ENCODE results near the gene GAB1.

Gene GAB1

GRCh38 chr4:143359644-143360193 is 23.0 kb downstream of the GAB1 start:
- ATAC-seq = no peak

DNA sequence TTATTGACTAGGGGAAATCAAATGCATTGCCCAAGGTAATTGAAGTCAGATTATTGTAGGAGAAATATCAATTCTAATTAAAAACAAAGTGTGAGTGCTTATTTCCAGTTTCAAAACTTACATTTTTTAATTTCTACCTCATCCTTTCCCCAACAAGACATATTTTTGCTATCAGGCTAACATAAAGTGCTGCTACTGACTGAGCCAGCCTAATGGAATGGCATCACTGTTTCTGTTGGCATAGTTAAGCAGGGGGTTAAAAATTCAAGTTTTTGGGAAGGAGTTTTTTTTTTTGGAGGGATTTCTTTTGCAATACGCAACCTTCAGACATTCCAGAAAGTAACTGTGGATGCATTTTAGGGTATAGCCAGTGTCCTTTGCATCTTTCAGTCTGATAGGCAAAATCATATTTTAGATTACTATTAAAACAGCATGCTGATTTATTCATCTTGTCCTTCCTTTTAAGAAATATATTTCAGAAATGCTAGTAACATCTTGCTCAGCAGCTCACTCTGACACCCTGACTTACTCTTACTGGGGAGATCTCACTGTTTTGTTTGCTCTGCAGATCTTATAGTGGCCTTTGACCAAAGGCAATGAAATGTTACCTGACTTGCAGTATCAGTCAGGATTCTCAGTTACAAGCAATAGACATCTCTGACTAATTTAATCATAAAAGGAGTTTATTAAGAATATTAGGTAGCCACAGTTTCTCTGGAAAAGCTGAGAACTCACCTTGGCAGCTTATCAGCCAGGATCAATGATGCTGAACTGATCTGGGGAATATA is 24.4 kb downstream of the GAB1 start:
- no peak for ATAC-seq

- ATAC-seq = no peak
These were observed 25.8 kb downstream of the GAB1 start for GRCh38 chr4:143362349-143363046.

DNA sequence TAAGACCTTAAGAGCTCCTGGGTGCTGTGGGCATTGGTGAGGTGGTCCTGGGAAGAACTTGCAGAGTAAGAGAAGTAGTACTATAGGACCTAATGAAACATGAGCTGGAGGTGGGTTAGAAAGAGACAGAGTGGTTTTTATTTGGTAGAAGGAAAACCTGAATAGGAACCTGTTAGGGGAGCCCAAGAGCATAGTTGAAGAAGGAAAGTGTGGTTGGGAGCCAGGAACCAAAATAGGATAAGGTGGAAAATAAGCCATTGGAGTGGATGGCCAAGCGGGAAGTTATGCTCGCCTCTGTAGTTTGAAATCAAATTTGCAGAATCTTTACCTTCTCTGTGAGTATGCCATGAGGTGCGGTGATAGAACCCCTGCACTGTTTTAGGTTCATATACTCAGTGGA is 26.7 kb downstream of the GAB1 start:
- no peak for ATAC-seq

- no peak for ATAC-seq
These were observed 27.4 kb downstream of the GAB1 start for GRCh38 chr4:143364063-143364462.

DNA sequence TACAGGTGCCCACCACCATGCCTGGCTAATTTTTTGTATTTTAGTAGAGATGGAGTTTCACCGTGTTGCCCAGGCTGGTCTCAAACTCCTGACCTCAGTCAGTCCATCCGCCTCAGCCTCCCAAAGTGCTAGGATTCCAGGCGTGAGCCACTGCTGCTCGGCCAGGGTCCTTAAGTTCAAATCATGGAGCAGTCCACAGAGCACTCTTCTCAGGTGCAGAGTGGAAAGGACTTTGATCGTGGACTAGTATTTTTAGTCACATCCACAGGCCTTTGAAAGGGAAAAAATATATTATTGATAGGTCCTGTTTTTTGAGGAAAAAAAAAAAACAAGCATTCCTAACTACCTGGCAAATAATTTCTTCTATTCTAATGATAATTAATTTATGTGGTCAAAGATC is 31.2 kb downstream of the GAB1 start:
- ATAC-seq = no peak

- no peak for ATAC-seq
These were observed 32.9 kb downstream of the GAB1 start for GRCh38 chr4:143369552-143369951.

- ATAC-seq = no peak
These were observed 35.6 kb downstream of the GAB1 start for GRCh38 chr4:143372093-143372915.

- ATAC-seq = no peak
These were observed 37.6 kb downstream of the GAB1 start for GRCh38 chr4:143374255-143374654.

DNA sequence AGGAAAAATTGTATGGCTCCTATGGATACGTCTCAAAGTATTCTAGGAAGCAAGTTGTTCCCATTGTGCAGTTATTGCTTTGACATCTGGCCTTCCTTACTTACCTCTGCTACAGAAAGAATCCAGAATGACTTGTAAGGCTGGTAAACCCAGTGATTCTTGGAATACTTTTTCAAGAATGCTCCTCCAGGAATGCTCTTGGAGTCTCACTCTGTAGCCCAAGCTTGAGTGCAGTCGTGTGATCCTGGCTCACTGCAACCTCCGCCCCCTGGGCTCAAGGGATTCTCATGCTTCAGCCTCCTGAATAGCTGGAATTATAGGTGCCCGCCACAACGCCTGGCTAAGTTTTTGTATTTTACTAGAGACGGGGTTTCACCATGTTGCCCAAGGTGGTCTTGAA is 38.1 kb downstream of the GAB1 start:
- ATAC-seq = no peak

- ATAC-seq = peak in 1 of 2 donors; percentile 38
These were observed 38.8 kb downstream of the GAB1 start for GRCh38 chr4:143375326-143376073.

GRCh38 chr4:143377611-143378099 is 41.0 kb downstream of the GAB1 start:
- peak in 1 of 2 donors; percentile 20 for ATAC-seq

GRCh38 chr4:143380629-143381028 is 44.0 kb downstream of the GAB1 start:
- no peak for ATAC-seq

- no peak for ATAC-seq
These were observed 44.8 kb downstream of the GAB1 start for GRCh38 chr4:143381189-143382118.

GRCh38 chr4:143382596-143382995 is 45.9 kb downstream of the GAB1 start:
- no peak for ATAC-seq

GRCh38 chr4:143383005-143383574 is 46.4 kb downstream of the GAB1 start:
- no peak for ATAC-seq

- ATAC-seq = no peak
These were observed 47.8 kb downstream of the GAB1 start for GRCh38 chr4:143384381-143384994.

DNA sequence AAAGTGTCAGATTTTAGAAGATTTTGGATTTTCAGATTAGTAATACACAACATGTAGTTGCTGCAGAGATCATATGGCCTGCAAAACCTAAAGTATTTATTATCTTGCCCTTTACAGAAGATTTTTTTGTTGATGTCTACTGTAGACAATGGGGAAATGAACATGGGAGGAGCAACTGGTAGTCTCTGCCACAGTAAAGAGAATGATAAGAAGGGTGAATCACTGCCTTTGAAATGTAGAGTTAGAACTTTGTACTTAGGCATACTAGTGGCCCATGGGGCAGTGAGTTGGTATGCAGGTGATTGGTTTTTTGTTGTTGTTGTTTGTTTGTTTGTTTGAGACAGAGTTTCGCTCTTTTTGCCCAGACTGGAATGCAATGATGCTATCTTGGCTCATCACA is 50.1 kb downstream of the GAB1 start:
- no peak for ATAC-seq

- no peak for ATAC-seq
These were observed 53.0 kb downstream of the GAB1 start for GRCh38 chr4:143389579-143390195.

DNA sequence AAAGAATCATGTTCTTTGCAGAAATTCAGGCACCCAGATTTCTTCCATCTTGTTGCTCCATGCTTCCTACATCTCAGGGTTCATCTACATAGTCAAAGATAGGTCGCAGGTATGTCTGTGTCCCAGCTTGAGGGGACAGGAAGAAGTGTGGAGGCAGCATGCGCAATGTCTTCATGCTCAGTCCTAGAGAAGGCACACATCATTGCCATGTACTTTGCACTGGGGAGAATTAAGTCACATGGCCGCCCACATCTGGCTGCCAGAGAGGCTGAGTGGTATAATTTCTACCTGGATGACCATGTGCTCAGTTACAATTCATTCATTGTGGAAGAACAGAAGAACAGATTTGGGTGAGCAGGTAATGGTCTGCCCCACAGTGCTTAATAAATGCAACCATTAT is 54.1 kb downstream of the GAB1 start:
- no peak for ATAC-seq

All from activated CD4-positive, CD25-positive, alpha-beta regulatory T cell treated with anti-CD3 and anti-CD28 coated beads, Interleukin-2, amount 50 U/mL, for 24 hours (primary cell).